ENCODE data around the gene TMEM101. TPM values are rescaled to one million over a fixed set of nuclear protein-coding genes. Genes with fewer than 3 reads are reported as not detected.
"Not testable (repeated sequence)": the region's sequence is repeated elsewhere in the genome, so short reads cannot be mapped to it uniquely, and the experiment has no call there.

Gene TMEM101
- total RNA-seq, 1 donor from 2014 or later = 25.9 TPM

GRCh38 chr17:43974382-43975266, 40.1 kb downstream of the TMEM101 start:
- DNase-seq = no peak

DNA sequence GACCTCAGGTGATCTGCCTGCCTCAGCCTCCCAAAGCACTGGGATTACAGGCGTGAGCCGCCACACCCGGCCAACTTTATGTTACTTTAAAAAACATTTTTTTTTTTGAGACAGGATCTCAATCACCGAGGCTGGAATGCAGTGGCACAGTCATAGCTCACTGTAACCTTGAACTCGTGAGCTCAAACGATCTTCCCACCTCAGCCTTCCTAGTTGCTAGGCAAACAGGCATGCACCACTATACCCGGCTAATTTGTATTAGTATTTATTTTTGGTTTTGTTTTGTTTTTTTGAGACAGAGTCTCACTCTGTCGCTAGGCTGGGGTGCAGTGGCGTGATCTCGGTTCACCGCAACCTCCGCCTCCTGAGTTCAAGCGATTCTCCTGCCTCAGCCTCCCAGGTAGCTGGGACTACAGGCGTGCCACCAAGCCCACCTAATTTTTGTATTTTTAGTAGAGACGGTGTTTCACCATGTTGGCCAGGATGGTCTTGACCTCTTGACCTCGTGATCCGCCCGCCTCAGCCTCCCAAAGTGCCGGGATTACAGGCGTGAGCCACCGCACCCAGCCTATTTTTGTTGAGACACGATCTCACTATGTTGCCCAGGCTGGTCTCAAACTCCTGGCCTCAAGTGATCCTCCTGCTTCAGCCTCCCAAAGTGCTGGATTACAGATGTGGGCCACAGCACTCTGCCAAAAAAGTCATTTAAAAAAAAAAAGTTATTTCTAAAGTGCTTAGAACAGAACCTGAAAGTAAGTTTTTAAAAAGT, 42.1 kb downstream of the TMEM101 start:
- not testable (repeated sequence) for DNase-seq

DNA sequence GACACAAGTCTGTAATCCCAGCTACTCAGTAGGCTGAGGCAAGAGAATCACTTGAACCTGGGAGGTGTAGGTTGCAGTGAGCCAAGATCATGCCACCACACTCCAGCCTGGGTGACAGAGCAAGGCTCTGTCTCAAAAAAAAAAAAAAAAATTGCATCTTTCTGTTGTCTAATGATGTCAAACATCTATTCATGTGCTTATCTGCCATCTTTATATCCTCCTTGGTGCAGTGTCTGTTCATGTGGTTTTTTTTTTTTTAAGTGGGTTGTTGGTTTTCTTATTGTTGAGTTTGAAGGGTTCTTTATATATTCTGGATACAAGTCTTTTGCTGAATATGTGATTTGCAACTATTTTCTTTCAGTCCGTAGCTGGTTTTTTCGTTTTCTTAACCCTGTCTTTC, 43.3 kb downstream of the TMEM101 start:
- not testable (repeated sequence) for DNase-seq

GRCh38 chr17:43970366-43970765, 44.4 kb downstream of the TMEM101 start:
- DNase-seq = no peak

- DNase-seq = no peak
Measured at GRCh38 chr17:43967251-43967875, 47.4 kb downstream of the TMEM101 start.

DNA sequence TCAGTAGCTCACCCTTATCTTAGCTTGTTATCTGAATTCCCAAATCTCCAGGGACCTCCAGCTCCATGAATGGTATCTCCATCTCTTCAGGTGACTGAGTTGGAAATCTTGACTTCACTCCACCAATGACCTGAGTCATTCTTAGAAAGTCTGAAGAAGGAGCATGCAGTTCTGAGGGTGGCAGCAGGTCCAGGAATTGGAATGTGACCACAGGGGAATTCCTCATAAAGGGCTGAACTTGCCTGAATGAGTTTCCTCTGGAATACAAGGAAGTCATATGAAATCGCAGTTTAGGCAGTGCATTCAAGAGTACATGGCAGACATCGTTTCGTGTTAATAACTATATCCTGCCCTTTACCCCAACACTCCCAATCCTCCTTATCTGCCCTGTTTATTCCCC, 48.5 kb downstream of the TMEM101 start:
- DNase-seq = no peak

DNA sequence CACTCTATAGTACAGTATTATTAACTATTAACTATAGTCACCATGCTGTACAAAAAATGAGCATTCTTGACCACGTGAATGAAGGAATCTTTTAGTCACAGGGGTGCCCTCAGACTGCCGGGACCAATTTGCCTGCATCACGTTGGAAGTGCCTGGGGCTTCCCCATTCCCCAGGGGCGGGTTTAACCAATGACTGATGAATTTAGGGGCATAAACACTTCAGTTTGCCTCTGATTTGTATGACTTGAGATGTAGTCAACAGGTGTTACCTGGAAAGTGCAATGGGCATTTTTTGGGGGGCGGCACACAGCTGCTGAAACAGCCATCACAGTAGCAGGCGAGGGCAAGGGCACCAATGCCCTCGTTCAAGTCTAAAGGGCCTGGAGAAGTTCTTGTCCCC, 52.3 kb downstream of the TMEM101 start:
- DNase-seq = no peak

GRCh38 chr17:43961954-43962353, 52.8 kb downstream of the TMEM101 start:
- no peak for DNase-seq

DNA sequence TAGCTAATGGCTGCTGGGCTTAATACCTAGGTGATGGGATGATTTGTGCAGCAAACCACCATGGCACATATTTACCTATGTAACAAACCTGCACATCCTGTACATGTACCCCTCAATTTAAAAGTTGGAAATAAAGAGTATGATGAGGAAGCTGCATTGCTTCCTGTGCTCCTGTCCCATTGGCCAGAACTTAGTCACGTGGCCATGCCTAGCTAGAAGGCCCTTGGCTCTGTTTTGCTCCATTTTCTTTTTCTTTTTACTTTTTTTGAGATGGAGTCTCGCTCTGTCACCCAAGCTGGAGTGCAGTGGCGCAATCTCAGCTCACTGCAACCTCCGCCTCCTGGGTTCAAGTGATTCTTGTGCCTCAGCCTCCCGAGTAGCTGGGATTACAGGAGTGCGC, 53.5 kb downstream of the TMEM101 start:
- not testable (repeated sequence) for DNase-seq

Small RNA genes lying within 50 kb of the gene (small RNA-seq; reads per million reads assigned to genes)
- gene RF00012 (ENCODE audit: low replicate concordance) = not detected

Other genes with a start within 250 kb of the TMEM101 start
- 29.2 TPM for gene DUSP3, start 236.0 kb downstream of the TMEM101 start, total RNA-seq
- gene CFAP97D1, start 234.5 kb downstream of the TMEM101 start, total RNA-seq = not detected
- 7.7 TPM for gene MPP3, start 181.8 kb downstream of the TMEM101 start, total RNA-seq
- gene CD300LG, start 167.8 kb downstream of the TMEM101 start, total RNA-seq = 2.5 TPM
- 3.0 TPM for gene MPP2, start 107.4 kb downstream of the TMEM101 start, total RNA-seq
- not detected for gene PPY, start 72.5 kb downstream of the TMEM101 start, total RNA-seq
- gene PYY, start 61.0 kb downstream of the TMEM101 start, total RNA-seq = not detected
- 0.49 TPM for gene NAGS, start 10.3 kb downstream of the TMEM101 start, total RNA-seq
- gene LSM12, start 51.7 kb upstream of the TMEM101 start, total RNA-seq = 12.2 TPM
- 9.4 TPM for gene G6PC3, start 55.8 kb upstream of the TMEM101 start, total RNA-seq
- 55.1 TPM for gene HDAC5, start 108.7 kb upstream of the TMEM101 start, total RNA-seq
- gene HROB, start 127.0 kb upstream of the TMEM101 start, total RNA-seq = 2.1 TPM
- 0.89 TPM for gene ASB16, start 155.7 kb upstream of the TMEM101 start, total RNA-seq
- gene TMUB2, start 172.0 kb upstream of the TMEM101 start, total RNA-seq = 16.4 TPM
- 26.2 TPM for gene ATXN7L3, start 184.9 kb upstream of the TMEM101 start, total RNA-seq
- 52.6 TPM for gene UBTF, start 204.7 kb upstream of the TMEM101 start, total RNA-seq